H9 (cell line): Measurements from ENCODE around the gene SV2A. TPM values are rescaled to one million over a fixed set of nuclear protein-coding genes. Genes with fewer than 3 reads are reported as not detected.
"Not testable (repeated sequence)": the region's sequence is repeated elsewhere in the genome, so short reads cannot be mapped to it uniquely, and the experiment has no call there.

Source experiments
- DNase-seq: peaks from one replicate; pipeline ENCODE4 v3.0.0-alpha.2; 2017
- H2AFZ ChIP-seq: one replicate; pipeline ENCODE4 v1.6.1; 2013; ENCODE audit warnings: mild to moderate bottlenecking, low read length, control low read depth, moderate library complexity
- H2AK5ac ChIP-seq: 2 replicates; pipeline ENCODE4 v1.6.1; 2013; ENCODE audit warnings: low read length, control low read depth, mixed read lengths; ENCODE audit not compliant: insufficient read length
- H2BK120ac ChIP-seq: one replicate; pipeline ENCODE4 v1.6.1; 2013; ENCODE audit warnings: low read depth, mild to moderate bottlenecking, low read length, control low read depth, inconsistent platforms; ENCODE audit not compliant: poor library complexity, severe bottlenecking
- H2BK12ac ChIP-seq: 2 replicates; pipeline ENCODE4 v1.6.1; 2013; ENCODE audit warnings: low read length, control low read depth, mixed read lengths, low read depth; ENCODE audit not compliant: insufficient read length
- H2BK15ac ChIP-seq: 2 replicates; pipeline ENCODE4 v1.6.1; 2013; ENCODE audit warnings: low read depth, low read length, control low read depth
- H2BK20ac ChIP-seq: one replicate; pipeline ENCODE4 v1.6.1; 2013; ENCODE audit warnings: low read depth, mild to moderate bottlenecking, low read length, control low read depth, inconsistent platforms; ENCODE audit not compliant: poor library complexity, severe bottlenecking
- H2BK5ac ChIP-seq: 2 replicates; pipeline ENCODE4 v1.6.1; 2013; ENCODE audit warnings: low read length, control low read depth, mixed read lengths; ENCODE audit not compliant: insufficient read length
- H3K14ac ChIP-seq: 2 replicates; pipeline ENCODE4 v1.6.1; 2013; ENCODE audit warnings: low read length, control low read depth; ENCODE audit not compliant: insufficient read depth
- H3K18ac ChIP-seq: 2 replicates; pipeline ENCODE4 v1.6.1; 2013; ENCODE audit warnings: low read depth, mild to moderate bottlenecking, mixed read lengths, low read length, control low read depth; ENCODE audit not compliant: insufficient read length
- H3K23ac ChIP-seq: 2 replicates; pipeline ENCODE4 v1.6.1; 2013; ENCODE audit warnings: low read length, control low read depth, mixed read lengths, low read depth; ENCODE audit not compliant: insufficient read length
- H3K23me2 ChIP-seq: 2 replicates; pipeline ENCODE4 v1.6.1; 2013; ENCODE audit warnings: low read depth, mild to moderate bottlenecking, mixed read lengths, low read length, control low read depth; ENCODE audit not compliant: insufficient read length, poor library complexity, severe bottlenecking
- H3K27ac ChIP-seq: 2 replicates; pipeline ENCODE4 v1.5.1; 2013; ENCODE audit warnings: low read length, control low read depth, mixed read lengths, low read depth; ENCODE audit not compliant: insufficient read length
- H3K27me3 ChIP-seq: 2 replicates; pipeline ENCODE4 v1.6.1; 2013; ENCODE audit warnings: low read length, control low read depth, inconsistent platforms; ENCODE audit not compliant: insufficient read depth
- H3K4ac ChIP-seq: 2 replicates; pipeline ENCODE4 v1.6.1; 2013; ENCODE audit warnings: low read depth, mild to moderate bottlenecking, control low read depth, inconsistent platforms, low read length, moderate library complexity
- H3K4me1 ChIP-seq: 2 replicates; pipeline ENCODE4 v1.6.1; 2013; ENCODE audit warnings: low read length, control low read depth, inconsistent platforms; ENCODE audit not compliant: insufficient read depth
- H3K4me2 ChIP-seq: 2 replicates; pipeline ENCODE4 v1.6.1; 2013; ENCODE audit warnings: low read length, control low read depth, mixed read lengths; ENCODE audit not compliant: insufficient read length, insufficient read depth
- H3K56ac ChIP-seq: 2 replicates; pipeline ENCODE4 v1.6.1; 2013; ENCODE audit warnings: low read depth, mild to moderate bottlenecking, mixed read lengths, low read length, control low read depth; ENCODE audit not compliant: insufficient read length
- H3K79me1 ChIP-seq: 2 replicates; pipeline ENCODE4 v1.6.1; 2013; ENCODE audit warnings: low read depth, mild to moderate bottlenecking, moderate library complexity, low read length, control low read depth, inconsistent platforms; ENCODE audit not compliant: insufficient read depth, poor library complexity, severe bottlenecking
- H3K79me2 ChIP-seq: 2 replicates; pipeline ENCODE4 v1.6.1; 2013; ENCODE audit warnings: low read length, control low read depth, inconsistent platforms; ENCODE audit not compliant: insufficient read depth
- H3K9ac ChIP-seq: 2 replicates; pipeline ENCODE4 v1.6.1; 2013; ENCODE audit warnings: low read length, control low read depth, mixed read lengths; ENCODE audit not compliant: insufficient read length; ENCODE audit errors: extremely low read depth
- H3K9me3 ChIP-seq: one replicate; pipeline ENCODE4 v1.6.1; 2013; ENCODE audit warnings: low read depth, low read length, inconsistent platforms; ENCODE audit not compliant: control insufficient read depth
- H3T11ph ChIP-seq: one replicate; pipeline ENCODE4 v1.6.1; 2013; ENCODE audit warnings: mild to moderate bottlenecking, low read length, control low read depth, inconsistent platforms
- H4K20me1 ChIP-seq: one replicate; pipeline ENCODE4 v1.6.1; 2013; ENCODE audit not compliant: control insufficient read depth, insufficient read length, insufficient read depth
- H4K5ac ChIP-seq: 2 replicates; pipeline ENCODE4 v1.6.1; 2013; ENCODE audit warnings: low read depth, mild to moderate bottlenecking, mixed read lengths, low read length, control low read depth; ENCODE audit not compliant: insufficient read length
- H4K8ac ChIP-seq: replicated peaks from 2 replicates; pipeline ENCODE4 v1.6.1; 2013; ENCODE audit warnings: low read length, control low read depth, mixed read lengths, low read depth; ENCODE audit not compliant: insufficient read length
- H4K91ac ChIP-seq: 2 replicates; pipeline ENCODE4 v1.6.1; 2013; ENCODE audit warnings: low read depth, mild to moderate bottlenecking, moderate library complexity, mixed read lengths, low read length, control low read depth; ENCODE audit not compliant: insufficient read length
- H3K27ac Mint-ChIP-seq, 3 experiments: 2 replicates in 2 of 3; 3 replicates in 1 of 3; pipeline ENCODE4 v1.8.0; 2020 to 2021; ENCODE audit warnings: mixed read lengths in 3 of 3, mild to moderate bottlenecking in 1 of 3, moderate library complexity in 1 of 3
- H3K27me3 Mint-ChIP-seq: 2 replicates; pipeline ENCODE4 v1.8.0; 2021; ENCODE audit warnings: low read depth, mild to moderate bottlenecking, moderate library complexity, mixed read lengths
- H3K36me3 Mint-ChIP-seq, 3 experiments: 2 replicates in 2 of 3; 3 replicates in 1 of 3; pipeline ENCODE4 v1.8.0; 2020 to 2021; ENCODE audit warnings: low read depth in 3 of 3, mixed read lengths in 3 of 3; ENCODE audit not compliant: insufficient read depth in 1 of 3
- H3K4me1 Mint-ChIP-seq, 2 experiments: 2 replicates each; pipeline ENCODE4 v1.8.0; 2020; ENCODE audit warnings: mixed read lengths in 2 of 2
- H3K4me3 Mint-ChIP-seq, 2 experiments: 2 replicates in 1 of 2; 3 replicates in 1 of 2; pipeline ENCODE4 v1.8.0; 2020 to 2021; ENCODE audit warnings: mild to moderate bottlenecking in 2 of 2, mixed read lengths in 2 of 2, moderate library complexity in 1 of 2
- H3K9me3 Mint-ChIP-seq, 2 experiments: 2 replicates in 1 of 2; 3 replicates in 1 of 2; pipeline ENCODE4 v1.8.0; 2020; ENCODE audit warnings: mild to moderate bottlenecking in 2 of 2, mixed read lengths in 2 of 2, moderate library complexity in 1 of 2
- WGBS: extraction: QIAGEN DNeasy Blood & Tissue Kit; methylation state at CpG from one replicate; pipeline ENCODE4 v1.1.7; 2013; ENCODE audit warnings: missing lambda C conversion rate, low lambda C conversion rate, mixed read lengths; ENCODE audit not compliant: insufficient read length; ENCODE audit errors: extremely low coverage; 5-methylcytosine and 5-hydroxymethylcytosine counted together
- total RNA-seq: library from RNA; stranded (reverse); gene quantifications from 2 replicates; pipeline ENCODE4 v1.2.1, GENCODE V29; 2021

The SV2A gene
- total RNA-seq, 1 experiment from 2014 or later = 42.4 TPM

DNA sequence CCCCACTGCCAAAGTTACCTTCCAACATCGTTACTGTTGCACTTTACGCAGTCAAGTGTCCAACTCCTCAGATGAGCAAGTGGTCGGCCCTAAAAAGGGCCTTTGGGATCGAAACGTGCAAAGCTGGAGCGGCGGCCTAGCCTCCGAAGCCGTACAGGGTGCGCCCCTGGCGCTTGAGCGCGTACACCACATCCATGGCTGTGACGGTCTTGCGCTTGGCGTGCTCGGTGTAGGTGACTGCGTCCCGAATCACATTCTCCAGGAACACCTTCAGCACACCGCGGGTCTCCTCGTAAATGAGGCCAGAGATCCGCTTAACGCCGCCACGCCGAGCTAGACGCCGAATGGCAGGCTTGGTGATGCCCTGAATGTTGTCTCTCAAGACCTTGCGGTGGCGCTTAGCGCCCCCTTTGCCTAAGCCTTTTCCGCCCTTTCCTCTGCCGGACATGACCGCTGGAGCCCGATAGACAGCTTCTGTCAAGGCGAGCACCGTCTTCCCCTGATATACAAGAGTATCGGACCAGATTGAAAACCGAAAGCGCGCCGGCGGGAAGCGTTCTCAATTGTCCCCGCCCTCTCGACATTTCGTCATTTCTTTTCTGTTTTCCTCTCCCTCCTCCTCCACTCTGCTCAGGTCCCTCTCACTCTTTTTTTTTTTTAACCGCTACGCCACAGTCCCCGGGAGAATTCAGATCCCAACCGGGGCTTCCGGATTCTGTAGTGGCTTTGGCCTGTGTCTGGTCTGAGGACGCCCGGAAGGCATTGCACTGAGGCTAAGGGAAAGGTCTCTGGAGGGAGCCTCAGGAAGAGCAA, 56.8 kb downstream of the SV2A start:
- not testable (repeated sequence) for H4K8ac ChIP-seq, H3K4me1 ChIP-seq, H3K4me1 Mint-ChIP-seq, H3K4me3 Mint-ChIP-seq, H3K9me3 ChIP-seq, H3K23ac ChIP-seq, H3K23me2 ChIP-seq, H2BK20ac ChIP-seq, H3K4ac ChIP-seq, H3K4me2 ChIP-seq, H3K9me3 Mint-ChIP-seq, H4K91ac ChIP-seq, H3K27ac Mint-ChIP-seq, H2AK5ac ChIP-seq, H3K79me1 ChIP-seq, H3K27me3 Mint-ChIP-seq, H4K5ac ChIP-seq, H2AFZ ChIP-seq, H2BK120ac ChIP-seq, H3K36me3 Mint-ChIP-seq, DNase-seq, H3K79me2 ChIP-seq, H2BK5ac ChIP-seq, H3K27me3 ChIP-seq, H4K20me1 ChIP-seq, H3T11ph ChIP-seq, H3K56ac ChIP-seq, H3K9ac ChIP-seq, H2BK12ac ChIP-seq, H2BK15ac ChIP-seq, H3K27ac ChIP-seq, H3K18ac ChIP-seq, H3K14ac ChIP-seq
- no CpG with 5 or more reads among the region's 55 CpGs for WGBS

DNA sequence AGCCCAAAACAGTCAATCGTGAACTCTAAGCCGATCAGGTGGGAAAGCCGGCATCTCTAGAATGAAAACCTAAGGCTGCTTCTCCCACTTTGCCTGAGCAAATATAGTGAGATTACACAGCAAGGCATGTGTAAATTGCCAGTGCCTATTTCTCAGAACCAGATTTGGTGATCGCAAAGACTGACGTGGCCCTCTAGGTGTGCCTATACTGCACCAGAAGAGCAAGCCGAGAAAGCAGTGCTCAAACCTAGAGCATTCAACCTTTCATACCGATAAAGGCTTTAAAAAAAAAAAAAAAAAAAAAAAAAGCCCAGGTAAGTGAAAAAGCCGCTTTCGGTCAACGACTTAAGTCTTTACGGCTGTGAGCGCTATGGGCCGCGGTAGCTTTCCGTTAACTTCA, 57.4 kb downstream of the SV2A start:
- not testable (repeated sequence) for H3K4me2 ChIP-seq, H2BK5ac ChIP-seq, H4K8ac ChIP-seq, H3K14ac ChIP-seq, H3K9me3 ChIP-seq, H3K4me1 Mint-ChIP-seq, H2AK5ac ChIP-seq, H3T11ph ChIP-seq, H3K4me3 Mint-ChIP-seq, H3K18ac ChIP-seq, H3K9ac ChIP-seq, H3K9me3 Mint-ChIP-seq, H2BK15ac ChIP-seq, H3K4ac ChIP-seq, DNase-seq, H4K20me1 ChIP-seq, H3K36me3 Mint-ChIP-seq, H3K27ac Mint-ChIP-seq, H3K27ac ChIP-seq, H3K27me3 ChIP-seq, H3K79me1 ChIP-seq, H3K4me1 ChIP-seq, H3K56ac ChIP-seq, H3K27me3 Mint-ChIP-seq, H3K23ac ChIP-seq, H3K79me2 ChIP-seq, H2BK12ac ChIP-seq, H2AFZ ChIP-seq, H4K91ac ChIP-seq, H2BK120ac ChIP-seq, H3K23me2 ChIP-seq, H2BK20ac ChIP-seq, H4K5ac ChIP-seq
- no CpG with 5 or more reads among the region's 15 CpGs for WGBS
